Osteoblast (primary cell): ENCODE results near the gene GPX4. TPM values are rescaled to one million over a fixed set of nuclear protein-coding genes. Genes with fewer than 3 reads are reported as not detected.

ENCODE experiments used
- DNase-seq: peaks from one replicate; pipeline ENCODE4 v3.0.0; 2011; ENCODE audit warnings: low spot score, mixed read lengths; ENCODE audit not compliant: insufficient read length; ENCODE audit errors: missing footprints
- H2AFZ ChIP-seq: 2 replicates; pipeline ENCODE4 v1.6.0; 2011; ENCODE audit warnings: mild to moderate bottlenecking, low read length
- H3K27ac ChIP-seq: 2 replicates; pipeline ENCODE4 v1.5.1; 2011; ENCODE audit warnings: mild to moderate bottlenecking, low read depth, low read length, moderate library complexity
- H3K27me3 ChIP-seq: 2 replicates; pipeline ENCODE4 v1.6.0; 2012; ENCODE audit warnings: mild to moderate bottlenecking, control low read depth, inconsistent platforms, low read length, moderate library complexity; ENCODE audit not compliant: insufficient read depth
- H3K36me3 ChIP-seq: 2 replicates; pipeline ENCODE4 v1.5.1; 2011; ENCODE audit warnings: mild to moderate bottlenecking, low read length, control low read depth, moderate library complexity; ENCODE audit not compliant: insufficient read depth
- H3K4me1 ChIP-seq: 2 replicates; pipeline ENCODE4 v1.5.1; 2011; ENCODE audit warnings: mild to moderate bottlenecking, low read length, control low read depth, moderate library complexity; ENCODE audit not compliant: insufficient read depth
- H3K4me2 ChIP-seq: 2 replicates; pipeline ENCODE4 v1.6.0; 2011; ENCODE audit warnings: mild to moderate bottlenecking, low read length; ENCODE audit not compliant: insufficient read depth
- H3K4me3 ChIP-seq: fragments of 200-600 bp; sonication (generic); 3 replicates; pipeline ENCODE4 v1.5.1; 2012; ENCODE audit warnings: mild to moderate bottlenecking, low read length, inconsistent platforms; ENCODE audit not compliant: insufficient read depth
- H3K79me2 ChIP-seq: 2 replicates; pipeline ENCODE4 v1.6.0; 2012; ENCODE audit warnings: mild to moderate bottlenecking, low read length, control low read depth, inconsistent platforms; ENCODE audit not compliant: insufficient read depth
- H3K9me3 ChIP-seq: 2 replicates; pipeline ENCODE4 v1.5.1; 2011; ENCODE audit warnings: low read depth, low read length, control low read depth
- H4K20me1 ChIP-seq: 2 replicates; pipeline ENCODE4 v1.6.0; 2012; ENCODE audit warnings: mild to moderate bottlenecking, low read length, control low read depth; ENCODE audit not compliant: insufficient read depth
- total RNA-seq: library from RNA; depleted of rRNA; stranded (reverse); fragments of >200 nt; gene quantifications from 2 replicates; pipeline ENCODE4 v1.2.3, GENCODE V29; 2012
- TF ChIP-seq, protein P1 (sequence below): IDR thresholded peaks from 2 replicates; pipeline ENCODE4 v1.5.1; 2011; ENCODE audit warnings: mild to moderate bottlenecking, low read depth, low read length, moderate library complexity; ENCODE audit errors: extremely low read depth

Gene GPX4
- total RNA-seq, 1 donor, result 515 TPM

DNA sequence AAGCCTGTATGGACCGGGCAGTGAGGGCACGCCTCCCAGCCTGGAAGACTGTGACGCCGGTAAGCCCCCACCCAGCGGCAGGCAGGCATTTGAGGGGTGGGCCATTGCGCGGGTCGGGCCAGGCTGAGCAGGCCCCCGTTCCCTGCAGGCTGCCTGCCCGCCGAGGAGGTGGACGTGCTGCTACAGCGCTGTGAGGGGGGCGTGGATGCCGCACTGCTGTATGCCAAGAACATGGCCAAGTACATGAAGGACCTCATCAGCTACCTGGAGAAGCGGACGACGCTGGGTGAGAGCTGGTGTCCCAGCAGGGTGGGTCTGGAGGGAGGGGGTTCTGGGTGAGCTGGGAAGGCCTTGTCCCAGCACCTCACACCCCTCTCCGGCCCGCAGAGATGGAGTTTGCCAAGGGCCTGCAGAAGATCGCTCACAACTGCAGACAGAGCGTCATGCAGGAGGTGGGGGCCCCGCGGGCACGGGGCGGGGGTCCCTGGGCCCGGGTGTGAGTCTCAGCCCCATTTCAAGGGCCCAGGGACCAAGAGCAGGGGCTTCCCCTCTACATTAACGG lies 29.8 kb upstream of the GPX4 start:
- H4K20me1 ChIP-seq, result no peaks in the 10 kb centered on the region
- no peak overlapping the region for H2AFZ ChIP-seq
- TF ChIP-seq, protein P1, sequence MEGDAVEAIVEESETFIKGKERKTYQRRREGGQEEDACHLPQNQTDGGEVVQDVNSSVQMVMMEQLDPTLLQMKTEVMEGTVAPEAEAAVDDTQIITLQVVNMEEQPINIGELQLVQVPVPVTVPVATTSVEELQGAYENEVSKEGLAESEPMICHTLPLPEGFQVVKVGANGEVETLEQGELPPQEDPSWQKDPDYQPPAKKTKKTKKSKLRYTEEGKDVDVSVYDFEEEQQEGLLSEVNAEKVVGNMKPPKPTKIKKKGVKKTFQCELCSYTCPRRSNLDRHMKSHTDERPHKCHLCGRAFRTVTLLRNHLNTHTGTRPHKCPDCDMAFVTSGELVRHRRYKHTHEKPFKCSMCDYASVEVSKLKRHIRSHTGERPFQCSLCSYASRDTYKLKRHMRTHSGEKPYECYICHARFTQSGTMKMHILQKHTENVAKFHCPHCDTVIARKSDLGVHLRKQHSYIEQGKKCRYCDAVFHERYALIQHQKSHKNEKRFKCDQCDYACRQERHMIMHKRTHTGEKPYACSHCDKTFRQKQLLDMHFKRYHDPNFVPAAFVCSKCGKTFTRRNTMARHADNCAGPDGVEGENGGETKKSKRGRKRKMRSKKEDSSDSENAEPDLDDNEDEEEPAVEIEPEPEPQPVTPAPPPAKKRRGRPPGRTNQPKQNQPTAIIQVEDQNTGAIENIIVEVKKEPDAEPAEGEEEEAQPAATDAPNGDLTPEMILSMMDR, result no peak
- H3K27ac ChIP-seq, result no peak overlapping the region
- no peaks in the 10 kb centered on the region for H3K4me1 ChIP-seq
- H3K4me3 ChIP-seq, result no peak overlapping the region
- no peaks in the 10 kb centered on the region for H3K9me3 ChIP-seq
- no peaks in the 10 kb centered on the region for H3K79me2 ChIP-seq
- H3K36me3 ChIP-seq, result no peaks in the 10 kb centered on the region
- H3K27me3 ChIP-seq, result peaks cover 28% of the 10 kb centered on the region
- no peak for DNase-seq
- H3K4me2 ChIP-seq, result no peak overlapping the region

DNA sequence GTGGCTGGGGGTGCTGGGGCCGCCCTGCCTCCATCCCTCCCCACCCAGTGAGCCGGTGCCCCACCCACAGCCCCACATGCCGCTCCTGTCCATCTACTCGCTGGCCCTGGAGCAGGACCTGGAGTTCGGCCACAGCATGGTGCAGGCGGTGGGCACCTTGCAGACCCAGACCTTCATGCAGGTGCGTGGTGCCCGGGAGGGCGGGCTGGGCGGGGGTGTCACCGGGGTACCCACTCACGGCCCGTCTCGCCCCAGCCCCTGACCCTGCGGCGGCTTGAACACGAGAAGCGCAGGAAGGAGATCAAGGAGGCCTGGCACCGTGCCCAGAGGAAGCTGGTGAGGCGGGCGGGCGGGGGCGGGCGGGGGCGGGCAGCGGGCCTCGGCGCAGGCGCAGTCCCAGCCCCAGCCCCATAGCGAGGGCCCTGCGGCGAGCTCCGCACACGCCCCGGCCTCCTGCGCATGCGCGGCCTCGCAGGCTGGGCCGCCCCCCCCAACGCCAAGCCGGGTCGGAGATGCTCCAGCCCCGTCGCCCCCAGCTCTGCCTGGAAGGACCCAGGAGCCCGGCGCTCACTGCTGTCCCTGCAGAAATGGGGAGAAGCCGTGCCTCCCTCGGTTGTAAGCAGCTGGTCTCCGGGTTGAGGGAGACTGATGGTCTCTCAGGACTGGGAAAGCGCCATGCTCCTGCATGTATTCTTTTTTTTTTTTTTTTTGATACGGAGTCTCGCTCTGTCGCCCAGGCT lies 29.1 kb upstream of the GPX4 start:
- no peak overlapping the region for H3K4me2 ChIP-seq
- no peak overlapping the region for H3K4me3 ChIP-seq
- H3K36me3 ChIP-seq, result no peaks in the 10 kb centered on the region
- DNase-seq, result no peak
- H4K20me1 ChIP-seq, result no peaks in the 10 kb centered on the region
- no peaks in the 10 kb centered on the region for H3K79me2 ChIP-seq
- no peaks in the 10 kb centered on the region for H3K4me1 ChIP-seq
- no peak overlapping the region for H3K27ac ChIP-seq
- peaks cover 23% of the 10 kb centered on the region for H3K27me3 ChIP-seq
- H3K9me3 ChIP-seq, result no peaks in the 10 kb centered on the region
- no peak overlapping the region for H2AFZ ChIP-seq
- TF ChIP-seq, protein P1, result no peak

DNA sequence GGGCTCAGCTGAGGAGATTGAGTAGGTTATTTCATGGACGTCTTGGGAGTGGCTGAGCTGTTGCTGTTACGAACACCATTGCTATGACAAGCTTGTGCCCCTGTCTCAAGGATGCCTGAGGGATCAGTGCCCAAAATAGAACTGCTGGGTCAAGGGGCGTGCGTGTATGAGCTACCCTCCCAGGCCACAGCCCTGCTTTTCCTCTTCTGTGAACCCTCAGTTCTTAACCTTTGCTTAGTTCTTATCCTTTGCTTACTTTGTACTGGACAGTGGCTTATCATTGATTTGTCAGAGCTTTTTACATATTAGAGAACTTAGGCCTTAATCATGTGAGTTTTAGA lies 27.8 kb upstream of the GPX4 start:
- H3K27me3 ChIP-seq, result peaks cover 10% of the 10 kb centered on the region
- H3K9me3 ChIP-seq, result no peaks in the 10 kb centered on the region
- H3K4me2 ChIP-seq, result no peak overlapping the region
- H3K79me2 ChIP-seq, result no peaks in the 10 kb centered on the region
- H4K20me1 ChIP-seq, result no peaks in the 10 kb centered on the region
- TF ChIP-seq, protein P1, result no peak
- no peak overlapping the region for H3K27ac ChIP-seq
- no peaks in the 10 kb centered on the region for H3K36me3 ChIP-seq
- H2AFZ ChIP-seq, result no peak overlapping the region
- H3K4me3 ChIP-seq, result no peak overlapping the region
- no peaks in the 10 kb centered on the region for H3K4me1 ChIP-seq
- DNase-seq, result no peak

DNA sequence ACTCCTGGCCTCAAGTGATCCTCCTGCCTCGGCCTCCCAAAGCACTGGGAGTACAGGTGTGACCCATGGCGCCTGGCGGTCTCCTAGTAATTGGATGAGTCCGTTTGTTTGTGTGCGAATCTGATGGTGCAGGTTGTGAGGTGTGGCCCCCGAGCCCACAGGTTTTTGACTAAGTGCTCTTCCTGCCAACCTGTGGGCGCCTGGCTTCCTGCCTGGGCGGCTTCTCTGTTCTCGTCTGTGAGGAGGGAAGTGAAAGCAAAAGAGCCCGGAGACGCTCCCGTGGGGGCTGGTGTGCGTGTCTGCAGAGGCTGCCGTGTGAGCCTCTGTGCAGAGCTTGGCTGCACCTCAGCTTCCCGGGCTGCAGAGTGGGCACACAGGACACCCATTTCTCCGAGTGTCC lies 26.8 kb upstream of the GPX4 start:
- Histone ChIP-seq H3K4me2 (no peak overlapping the region), H3K9me3 (no peaks in the 10 kb centered on the region), H4K20me1 (no peaks in the 10 kb centered on the region), H3K27ac (no peak overlapping the region), H3K4me3 (no peak overlapping the region), H3K79me2 (no peaks in the 10 kb centered on the region), H3K36me3 (no peaks in the 10 kb centered on the region), H3K4me1 (no peaks in the 10 kb centered on the region), H3K27me3 (peaks cover 3% of the 10 kb centered on the region), H2AFZ (no peak overlapping the region)
- DNase-seq, result peak; percentile 97
- TF ChIP-seq, protein P1, result no peak
